Measurements from ENCODE around the gene KAT8. TPM values are rescaled to one million over a fixed set of nuclear protein-coding genes. Genes with fewer than 3 reads are reported as not detected.

KAT8 gene
- total and polyA plus RNA-seq, 9 of the 15 experiments (the other 6 are each of a cell fraction or from before 2014, with no cell fraction given), result 10.0 to 98.5 (median 76.4) TPM

DNA sequence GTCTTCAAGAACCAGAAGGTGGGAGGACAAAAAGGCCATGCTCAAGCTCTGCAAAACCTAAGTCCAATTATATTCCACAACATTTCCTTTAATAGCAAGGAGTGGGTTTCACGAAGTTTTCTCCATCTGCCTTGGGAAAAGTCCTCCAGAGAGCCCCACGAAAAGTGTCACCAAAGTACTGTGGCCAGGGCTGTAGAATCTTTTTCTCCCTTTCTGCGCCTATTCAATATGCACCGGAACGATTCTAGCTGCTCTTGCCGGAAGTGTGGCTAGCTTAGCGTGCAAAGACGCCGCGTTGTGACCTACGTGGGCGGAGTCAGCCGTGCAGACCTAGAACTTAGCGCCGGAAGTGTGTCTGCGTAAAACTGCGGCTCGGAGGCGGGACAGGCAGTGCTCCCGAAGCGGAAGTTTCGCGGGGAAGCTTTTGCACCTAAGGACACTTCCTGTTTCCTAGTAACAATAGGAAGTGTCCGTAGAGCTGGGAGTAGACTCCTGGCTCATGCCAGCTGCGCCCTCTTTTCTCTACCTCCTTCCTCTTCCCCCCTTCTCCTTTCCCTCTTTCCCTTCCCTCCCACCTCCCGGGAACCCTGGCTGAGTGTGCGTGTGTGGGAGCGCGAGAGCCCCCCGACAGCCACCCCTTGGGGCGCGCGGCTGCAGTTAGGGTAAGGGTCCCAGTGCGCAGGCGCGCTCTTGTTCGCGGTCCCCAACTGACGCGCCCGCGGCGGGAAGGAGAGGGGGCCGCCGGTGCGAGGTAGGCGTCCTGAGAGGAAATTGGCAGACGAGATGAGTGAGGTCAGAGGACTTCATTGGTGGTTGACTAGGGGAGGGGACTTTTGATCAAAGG lies 43.3 kb upstream of the KAT8 start, which contains the start of the genes ZNF646 and ZNF668 (continued):
- TF ChIP-seq ASH1L (IDR thresholded peaks at IDR 0.05; ENCODE audit: borderline replicate concordance, low read depth, partially characterized antibody) (peak; percentile 58), CHD1 (IDR thresholded peaks at IDR 0.05; ENCODE audit: low read length) (peak; percentile 30), TAL1 (IDR thresholded peaks at IDR 0.05) (no peak), SMARCB1 (IDR thresholded peaks at IDR 0.05; ENCODE audit: insufficient read length, low read depth) (no peak), TRIM28 (IDR thresholded peaks at IDR 0.05) (no peak), ZNF695 (CRISPR knock-in tag; IDR thresholded peaks at IDR 0.05) (no peak), POLR2AphosphoS5 (IDR thresholded peaks at IDR 0.05; ENCODE audit: control insufficient read depth, insufficient read depth, low read depth, low read length) (peak; percentile 87), SP1 (CRISPR knock-in tag; IDR thresholded peaks at IDR 0.05) (peak; percentile 96), L3MBTL2 (IDR thresholded peaks at IDR 0.05) (peak; percentile 56), ZNF589 (CRISPR knock-in tag; IDR thresholded peaks at IDR 0.05; ENCODE audit: low read depth) (no peak), SNRNP70 (optimal IDR thresholded peaks at IDR 0.05; ENCODE audit: low read depth, low read length) (no peak), LARP7 (IDR thresholded peaks at IDR 0.05) (no peak), ZNF140 (CRISPR knock-in tag; IDR thresholded peaks at IDR 0.05) (no peak), BCL6 (CRISPR knock-in tag; IDR thresholded peaks at IDR 0.05) (no peak), ZNF146 (CRISPR knock-in tag; IDR thresholded peaks at IDR 0.05; ENCODE audit: unreplicated experiment) (no peak), ETV6 (IDR thresholded peaks at IDR 0.05; ENCODE audit: borderline replicate concordance in 1 of 2, low read depth in 2 of 2, low read length in 1 of 2) (peak; percentile 83 to 91; a peak in 3 of 4 replicates), ETV6 (CRISPR knock-in tag; IDR thresholded peaks at IDR 0.05; ENCODE audit: borderline replicate concordance) (no peak), ARID1B (IDR thresholded peaks at IDR 0.05) (0 out of 2 replicates have a peak, but pooled peaks have one; percentile 16), FOS (IDR thresholded peaks at IDR 0.05; ENCODE audit: extremely low read depth, insufficient read length) (no peak), SRSF3 (IDR thresholded peaks at IDR 0.05; ENCODE audit: insufficient read depth, low read length) (no peak), CC2D1A (IDR thresholded peaks at IDR 0.05) (no peak; the same call in 1 of the 2 replicates)
- TF ChIP-seq, protein P1, sequence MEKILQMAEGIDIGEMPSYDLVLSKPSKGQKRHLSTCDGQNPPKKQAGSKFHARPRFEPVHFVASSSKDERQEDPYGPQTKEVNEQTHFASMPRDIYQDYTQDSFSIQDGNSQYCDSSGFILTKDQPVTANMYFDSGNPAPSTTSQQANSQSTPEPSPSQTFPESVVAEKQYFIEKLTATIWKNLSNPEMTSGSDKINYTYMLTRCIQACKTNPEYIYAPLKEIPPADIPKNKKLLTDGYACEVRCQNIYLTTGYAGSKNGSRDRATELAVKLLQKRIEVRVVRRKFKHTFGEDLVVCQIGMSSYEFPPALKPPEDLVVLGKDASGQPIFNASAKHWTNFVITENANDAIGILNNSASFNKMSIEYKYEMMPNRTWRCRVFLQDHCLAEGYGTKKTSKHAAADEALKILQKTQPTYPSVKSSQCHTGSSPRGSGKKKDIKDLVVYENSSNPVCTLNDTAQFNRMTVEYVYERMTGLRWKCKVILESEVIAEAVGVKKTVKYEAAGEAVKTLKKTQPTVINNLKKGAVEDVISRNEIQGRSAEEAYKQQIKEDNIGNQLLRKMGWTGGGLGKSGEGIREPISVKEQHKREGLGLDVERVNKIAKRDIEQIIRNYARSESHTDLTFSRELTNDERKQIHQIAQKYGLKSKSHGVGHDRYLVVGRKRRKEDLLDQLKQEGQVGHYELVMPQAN (IDR thresholded peaks at IDR 0.05; ENCODE audit: borderline replicate concordance), result peak; percentile 79
- TF ChIP-seq, protein P2, sequence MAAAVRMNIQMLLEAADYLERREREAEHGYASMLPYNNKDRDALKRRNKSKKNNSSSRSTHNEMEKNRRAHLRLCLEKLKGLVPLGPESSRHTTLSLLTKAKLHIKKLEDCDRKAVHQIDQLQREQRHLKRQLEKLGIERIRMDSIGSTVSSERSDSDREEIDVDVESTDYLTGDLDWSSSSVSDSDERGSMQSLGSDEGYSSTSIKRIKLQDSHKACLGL (CRISPR knock-in tag; IDR thresholded peaks at IDR 0.05; ENCODE audit: borderline replicate concordance, poor library complexity, severe bottlenecking), result no peak
- TF ChIP-seq, protein P3, sequence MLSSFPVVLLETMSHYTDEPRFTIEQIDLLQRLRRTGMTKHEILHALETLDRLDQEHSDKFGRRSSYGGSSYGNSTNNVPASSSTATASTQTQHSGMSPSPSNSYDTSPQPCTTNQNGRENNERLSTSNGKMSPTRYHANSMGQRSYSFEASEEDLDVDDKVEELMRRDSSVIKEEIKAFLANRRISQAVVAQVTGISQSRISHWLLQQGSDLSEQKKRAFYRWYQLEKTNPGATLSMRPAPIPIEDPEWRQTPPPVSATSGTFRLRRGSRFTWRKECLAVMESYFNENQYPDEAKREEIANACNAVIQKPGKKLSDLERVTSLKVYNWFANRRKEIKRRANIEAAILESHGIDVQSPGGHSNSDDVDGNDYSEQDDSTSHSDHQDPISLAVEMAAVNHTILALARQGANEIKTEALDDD (IDR thresholded peaks at IDR 0.05), result no peak
- TF ChIP-seq, protein P4, sequence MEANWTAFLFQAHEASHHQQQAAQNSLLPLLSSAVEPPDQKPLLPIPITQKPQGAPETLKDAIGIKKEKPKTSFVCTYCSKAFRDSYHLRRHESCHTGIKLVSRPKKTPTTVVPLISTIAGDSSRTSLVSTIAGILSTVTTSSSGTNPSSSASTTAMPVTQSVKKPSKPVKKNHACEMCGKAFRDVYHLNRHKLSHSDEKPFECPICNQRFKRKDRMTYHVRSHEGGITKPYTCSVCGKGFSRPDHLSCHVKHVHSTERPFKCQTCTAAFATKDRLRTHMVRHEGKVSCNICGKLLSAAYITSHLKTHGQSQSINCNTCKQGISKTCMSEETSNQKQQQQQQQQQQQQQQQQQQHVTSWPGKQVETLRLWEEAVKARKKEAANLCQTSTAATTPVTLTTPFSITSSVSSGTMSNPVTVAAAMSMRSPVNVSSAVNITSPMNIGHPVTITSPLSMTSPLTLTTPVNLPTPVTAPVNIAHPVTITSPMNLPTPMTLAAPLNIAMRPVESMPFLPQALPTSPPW (CRISPR knock-in tag; IDR thresholded peaks at IDR 0.05), result no peak
